HG03095 (cell line): ENCODE results near the gene NDRG4.
"Not testable (repeated sequence)": the region's sequence is repeated elsewhere in the genome, so short reads cannot be mapped to it uniquely, and the experiment has no call there.

Source experiments
- ATAC-seq: cut with Tn5 transposase; IDR thresholded peaks from one replicate; pipeline ENCODE4 v1.9.1; 2021; ENCODE audit warnings: moderate library complexity; ENCODE audit not compliant: unreplicated experiment

Gene NDRG4

DNA sequence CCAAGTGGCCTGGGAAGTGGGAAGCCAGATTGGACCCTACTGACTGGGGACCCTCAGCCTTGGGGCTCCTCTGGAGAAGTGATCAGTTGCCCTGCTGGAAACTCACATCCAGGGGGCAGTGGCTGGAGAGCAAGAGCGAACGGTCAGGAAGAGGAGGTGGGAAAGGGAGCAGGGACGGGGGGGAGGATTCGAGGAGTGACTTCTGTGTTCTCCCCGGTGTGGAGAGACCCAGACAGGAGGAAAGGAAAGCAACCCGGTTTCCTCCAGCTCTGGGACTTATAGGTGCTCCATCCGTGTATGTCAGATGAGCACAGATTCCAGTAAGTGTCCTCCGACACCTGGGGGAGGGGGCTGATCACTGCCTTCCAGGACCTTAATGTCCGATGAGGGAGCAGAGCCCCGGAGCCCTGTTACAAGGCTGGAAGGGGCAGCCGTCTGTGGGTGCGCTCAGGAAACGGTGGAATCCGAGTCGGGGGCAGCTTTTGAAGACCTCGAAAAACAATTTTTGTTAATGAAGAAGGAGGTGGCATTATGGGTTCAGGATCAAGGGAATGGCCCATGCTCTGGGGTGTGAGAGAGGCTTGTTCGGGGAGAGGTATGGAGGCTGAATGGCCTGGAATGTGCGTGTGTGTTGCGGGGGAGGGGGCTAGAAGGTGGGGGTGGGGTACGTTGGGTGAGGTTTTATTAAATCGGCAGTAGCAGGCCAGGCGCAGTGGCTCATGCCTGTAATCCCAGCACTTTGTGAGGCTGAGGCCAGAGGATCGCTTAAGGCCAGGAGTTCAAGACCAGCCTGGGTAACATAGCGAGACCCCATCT is 34.8 kb upstream of the NDRG4 start:
- no peak for ATAC-seq

DNA sequence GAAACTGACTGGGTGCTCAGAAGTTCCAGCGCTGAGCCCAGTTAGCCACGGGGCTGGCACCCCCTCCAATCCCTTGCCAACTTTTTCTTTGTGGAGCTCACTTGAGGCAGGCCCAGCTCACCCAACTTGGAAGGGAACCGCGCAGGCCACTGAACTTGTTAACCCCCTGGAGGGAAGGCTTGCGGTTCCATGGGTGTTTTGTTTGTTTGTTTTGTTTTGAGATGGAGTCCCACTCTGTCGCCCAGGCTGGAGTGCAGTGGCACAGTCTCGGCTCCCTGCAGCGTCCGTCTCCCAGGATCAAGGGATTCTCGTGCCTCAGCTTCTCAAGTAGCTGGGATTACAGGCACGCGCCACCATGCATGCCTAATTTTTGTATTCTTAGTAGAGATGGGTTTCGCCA is 34.1 kb upstream of the NDRG4 start:
- no peak for ATAC-seq

DNA sequence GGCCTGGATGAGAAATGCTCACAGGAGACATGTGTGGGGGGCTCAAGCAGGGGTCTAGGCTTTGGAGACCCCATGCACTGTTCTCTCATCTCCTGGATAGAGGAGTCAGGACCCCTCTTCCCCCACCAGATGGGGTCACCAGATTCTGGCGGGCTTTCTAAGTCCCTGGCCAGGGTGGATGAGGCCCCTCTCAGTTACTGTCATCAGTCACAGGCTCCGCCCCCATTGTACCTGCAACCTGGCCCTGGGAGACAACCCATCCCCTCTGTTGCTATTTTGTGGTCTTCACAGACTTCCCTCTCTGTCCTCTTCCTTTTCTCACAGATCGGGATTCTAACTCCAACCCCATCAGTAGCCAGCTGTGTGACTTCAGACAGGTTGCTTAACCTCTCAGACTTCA is 33.5 kb upstream of the NDRG4 start:
- no peak for ATAC-seq

DNA sequence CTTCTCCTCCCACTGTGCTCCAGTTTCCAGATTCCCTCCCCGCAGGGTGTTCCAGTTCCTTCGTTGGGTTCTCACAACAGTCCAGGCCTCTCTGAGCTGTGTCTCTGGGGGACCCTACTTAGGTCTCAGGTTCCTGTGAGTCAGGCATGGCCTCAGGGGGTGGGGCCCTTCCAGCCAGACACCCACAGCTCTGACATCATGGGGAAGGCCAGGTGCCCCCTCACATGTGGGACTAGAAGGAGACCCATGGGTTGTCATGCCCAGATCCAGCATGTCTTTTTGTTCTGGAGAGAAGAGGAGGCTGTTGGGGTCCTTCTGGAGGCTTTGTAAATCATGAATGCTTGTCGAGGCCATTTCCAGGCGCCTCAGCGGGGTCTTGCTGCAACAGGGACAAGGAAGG is 32.0 kb upstream of the NDRG4 start:
- no peak for ATAC-seq

DNA sequence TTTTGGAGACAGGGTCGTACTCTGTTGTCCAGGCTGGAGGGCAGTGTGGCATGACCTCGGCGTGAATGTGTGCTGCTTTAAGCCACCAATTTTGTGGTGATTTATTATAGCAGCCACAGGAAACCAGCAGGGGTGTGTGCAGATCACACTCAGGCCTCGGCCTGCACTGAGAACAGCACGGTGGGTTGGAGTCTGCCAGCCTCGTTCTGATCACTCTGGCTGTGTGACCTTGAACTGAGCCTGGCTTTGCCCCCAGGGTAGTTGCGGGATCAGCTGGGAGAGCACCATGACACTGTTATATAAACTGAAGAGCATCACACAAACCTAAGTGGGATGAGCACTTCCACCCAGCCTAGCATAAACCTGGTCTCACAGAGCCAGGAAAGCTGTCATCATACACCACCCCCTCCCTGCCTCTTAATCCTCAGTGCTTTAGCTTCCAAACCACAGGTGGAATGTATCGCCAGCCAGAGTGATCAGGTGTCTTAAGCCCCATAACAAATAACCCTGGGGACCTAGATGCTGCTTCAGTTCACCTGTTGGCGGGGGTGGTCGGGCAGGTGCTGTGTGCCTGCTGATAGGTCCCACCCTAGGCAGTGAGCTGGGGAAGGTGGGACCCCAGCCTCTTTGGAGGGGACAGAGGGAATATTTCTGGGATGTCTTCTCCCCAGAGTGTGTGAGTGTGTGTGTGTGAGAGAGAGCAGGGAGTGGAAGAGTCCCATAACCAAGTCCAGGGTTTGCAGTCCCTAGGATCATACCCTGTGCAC is 28.6 kb upstream of the NDRG4 start:
- no peak for ATAC-seq

DNA sequence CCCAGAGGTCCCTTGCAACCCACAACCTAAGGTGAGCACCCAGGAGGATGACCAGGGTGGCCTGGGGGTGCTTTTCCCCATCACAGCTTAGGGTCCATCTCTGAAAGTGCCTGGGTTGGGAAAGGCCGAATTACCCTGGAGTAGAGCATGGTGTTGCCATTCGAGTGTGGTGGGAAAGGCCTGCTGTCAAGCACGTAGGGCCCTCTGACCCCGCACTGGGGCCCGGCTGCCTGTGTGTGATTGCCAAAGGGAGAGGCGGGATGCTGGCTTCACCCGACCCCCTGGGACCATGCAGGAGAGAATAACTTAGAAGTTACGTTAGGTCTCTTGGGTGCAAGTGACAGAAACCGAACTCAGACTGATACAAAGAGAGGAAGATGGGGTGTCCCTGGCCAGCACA is 27.7 kb upstream of the NDRG4 start:
- ATAC-seq: no peak

DNA sequence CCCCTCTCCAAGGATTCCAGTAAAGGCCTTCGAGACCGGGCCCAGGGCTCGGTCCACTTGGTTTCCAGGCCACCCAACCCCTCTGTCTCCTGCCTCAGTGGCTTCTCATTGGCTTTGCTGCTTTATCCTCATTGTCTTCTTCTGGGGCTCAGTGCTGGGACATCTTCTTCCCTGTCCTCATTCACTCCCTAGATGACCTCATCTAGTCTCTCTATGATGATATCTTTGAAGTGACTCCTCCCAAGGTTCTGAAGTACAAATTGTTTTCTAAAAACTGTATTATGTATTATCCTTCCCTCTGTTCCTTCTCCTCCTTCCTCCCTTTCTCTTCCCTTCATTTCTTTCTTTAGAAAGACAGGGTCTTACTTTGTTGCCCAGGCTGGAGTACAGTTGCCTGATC is 27.1 kb upstream of the NDRG4 start:
- ATAC-seq: no peak

DNA sequence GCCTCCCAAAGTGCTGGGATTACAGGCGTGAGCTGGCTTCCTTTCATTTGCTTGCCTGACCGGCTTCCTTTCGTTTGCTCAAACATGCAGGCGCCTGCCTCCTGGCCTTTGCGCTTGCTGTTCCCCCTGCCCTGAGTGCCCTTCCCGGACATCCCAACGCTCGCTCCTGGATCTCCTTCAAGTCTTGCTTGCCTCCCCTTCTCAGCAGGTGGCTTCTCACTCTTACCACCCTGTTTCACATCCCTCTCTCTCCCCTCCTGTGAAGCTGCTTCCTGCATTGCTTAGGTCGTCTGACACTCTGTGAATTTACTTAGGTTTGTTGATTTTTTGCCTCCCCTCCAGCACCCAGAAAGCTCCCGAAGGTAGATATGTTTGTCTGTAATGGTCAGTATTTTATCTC is 25.6 kb upstream of the NDRG4 start:
- ATAC-seq: no peak

DNA sequence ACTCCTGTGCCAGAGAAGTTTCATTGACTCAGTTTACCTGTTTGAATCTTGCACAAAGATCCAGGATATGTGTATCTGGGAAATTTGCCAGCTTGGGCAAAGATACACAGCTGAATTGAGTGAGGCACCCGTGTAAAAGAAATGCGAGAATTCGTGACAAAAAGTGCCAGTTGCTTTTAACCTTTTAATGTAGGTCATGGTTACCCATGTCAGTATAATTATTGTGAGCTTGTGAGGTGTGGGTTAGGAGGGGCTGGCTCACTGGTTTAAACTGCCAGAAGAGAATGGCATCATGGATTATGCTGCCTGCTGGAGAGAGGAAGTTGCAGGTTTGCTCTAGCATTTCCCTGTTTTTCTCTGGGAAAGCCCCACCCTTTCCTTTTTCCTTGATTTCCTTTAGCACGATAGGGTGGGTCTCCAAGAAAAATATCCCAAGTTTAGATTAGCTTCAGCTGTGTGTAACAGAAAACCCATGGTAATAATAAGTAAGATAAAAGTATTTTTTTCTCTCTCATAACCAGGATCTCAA is 24.8 kb upstream of the NDRG4 start:
- no peak for ATAC-seq

DNA sequence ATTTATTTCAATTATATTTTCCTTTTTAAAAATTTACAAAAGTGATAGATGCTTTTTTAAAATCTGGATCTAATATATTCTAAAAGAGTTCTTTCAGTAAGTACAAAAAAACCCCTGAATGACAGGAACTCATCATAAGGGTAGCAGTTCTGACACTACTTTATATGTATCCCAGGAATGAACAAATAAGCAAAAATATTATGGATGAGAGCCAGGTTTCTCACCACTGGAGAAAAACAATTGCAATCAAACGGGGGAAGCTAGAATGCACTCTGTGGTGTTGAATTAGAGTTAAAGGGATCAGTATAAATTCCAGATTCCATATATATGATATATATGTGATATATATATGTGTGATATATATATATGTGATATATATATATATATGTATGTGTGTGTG is 23.2 kb upstream of the NDRG4 start:
- ATAC-seq: no peak

DNA sequence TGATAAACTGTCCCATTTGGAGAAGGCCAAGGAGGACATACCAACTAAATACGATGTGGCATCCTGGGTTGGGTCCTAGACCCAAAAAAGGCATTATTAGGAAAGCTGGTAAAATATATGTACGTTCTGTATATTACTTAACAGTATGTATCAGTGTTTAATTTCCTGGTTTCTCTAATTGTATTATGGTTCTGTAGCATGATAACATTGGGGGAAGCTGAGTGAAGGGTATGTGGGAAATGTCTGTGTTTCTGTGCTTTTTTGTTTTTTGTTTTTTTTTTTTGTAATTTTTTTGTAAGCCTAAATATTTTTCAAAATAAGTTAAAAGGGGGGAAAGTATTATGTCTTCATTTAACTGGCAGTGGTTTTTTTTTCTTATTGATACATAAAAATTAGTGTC is 21.5 kb upstream of the NDRG4 start:
- no peak for ATAC-seq

DNA sequence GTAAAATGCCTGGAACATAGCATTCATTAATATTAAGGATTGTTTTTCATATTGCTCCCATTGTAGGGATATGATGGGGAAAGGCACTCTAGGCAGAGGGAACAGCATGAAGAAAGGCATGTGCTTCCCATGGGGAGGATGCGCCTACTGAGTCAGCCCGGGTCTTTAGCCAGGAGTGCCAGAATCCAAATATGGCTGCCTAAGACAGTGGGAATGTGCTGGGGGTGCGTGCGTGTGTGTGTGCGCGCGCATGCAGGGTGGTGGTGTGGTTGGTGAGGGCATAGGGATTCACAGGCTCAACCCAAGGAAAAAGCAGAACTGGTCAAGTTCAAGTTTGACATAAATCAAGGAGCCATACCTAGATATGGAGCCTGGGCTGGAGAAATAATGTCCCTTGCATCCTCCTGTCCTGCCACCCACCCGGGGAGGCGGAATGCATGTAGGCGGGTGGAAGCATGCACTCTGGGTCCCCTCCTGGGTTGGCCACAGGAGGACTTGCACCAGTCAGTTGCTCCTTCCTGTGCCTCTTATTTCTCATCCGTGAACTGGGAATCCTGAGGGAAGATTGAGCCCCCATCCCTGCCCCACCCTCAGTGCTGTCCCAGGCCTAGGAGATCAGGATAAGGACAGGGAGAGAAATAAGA is 18.6 kb upstream of the NDRG4 start:
- no peak for ATAC-seq

DNA sequence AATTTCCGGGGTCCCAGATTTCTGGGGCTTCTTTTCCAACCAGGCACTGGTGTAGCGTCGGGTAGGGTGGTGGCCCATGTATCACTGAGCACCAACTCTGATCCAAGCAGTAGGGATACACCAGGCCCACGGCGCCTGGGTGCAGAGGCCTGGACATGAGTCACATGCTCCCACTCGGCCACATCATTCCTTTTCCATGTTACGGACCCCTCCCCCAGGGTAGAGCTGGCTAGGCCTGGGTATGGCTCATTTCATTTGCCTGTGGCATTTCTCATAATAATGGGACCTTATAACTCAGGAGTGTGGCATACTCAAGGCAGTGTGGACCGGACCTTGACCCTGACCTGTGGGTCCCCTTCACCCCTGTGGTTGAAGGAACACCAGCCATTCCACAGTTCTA is 18.0 kb upstream of the NDRG4 start:
- no peak for ATAC-seq

DNA sequence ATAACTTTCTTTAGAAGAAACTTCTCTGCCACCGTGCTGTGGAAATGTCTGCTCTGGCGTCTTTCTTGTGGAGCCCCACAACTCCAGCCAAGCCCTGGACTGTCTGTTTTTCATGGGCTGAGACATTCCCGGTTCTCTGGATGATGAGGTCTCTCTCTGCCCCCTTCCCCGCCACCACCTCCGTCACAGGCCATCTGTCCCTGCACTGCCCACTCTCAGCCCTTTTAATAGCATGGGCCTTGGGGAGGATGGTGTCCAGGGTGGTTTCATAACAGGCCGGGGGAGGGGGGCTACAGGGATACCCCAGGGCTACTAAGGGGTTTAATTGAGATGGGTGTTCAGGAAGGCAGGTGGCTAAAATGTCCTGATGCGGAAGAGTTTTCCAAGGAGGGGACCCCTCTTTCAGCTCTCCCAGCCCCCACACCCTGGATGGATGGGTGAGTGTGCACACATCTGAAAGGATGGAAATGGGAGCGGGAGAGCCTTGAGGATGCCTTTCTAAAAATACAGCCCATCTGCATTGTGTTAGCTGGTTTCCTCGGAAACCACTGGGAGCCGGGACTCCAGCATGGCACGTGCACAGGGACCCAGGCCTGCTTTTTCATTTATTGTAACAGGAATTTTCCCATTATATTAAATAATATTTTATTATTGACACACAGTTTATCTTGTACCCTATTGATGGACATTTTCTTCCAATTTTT is 14.6 kb upstream of the NDRG4 start:
- ATAC-seq: no peak

DNA sequence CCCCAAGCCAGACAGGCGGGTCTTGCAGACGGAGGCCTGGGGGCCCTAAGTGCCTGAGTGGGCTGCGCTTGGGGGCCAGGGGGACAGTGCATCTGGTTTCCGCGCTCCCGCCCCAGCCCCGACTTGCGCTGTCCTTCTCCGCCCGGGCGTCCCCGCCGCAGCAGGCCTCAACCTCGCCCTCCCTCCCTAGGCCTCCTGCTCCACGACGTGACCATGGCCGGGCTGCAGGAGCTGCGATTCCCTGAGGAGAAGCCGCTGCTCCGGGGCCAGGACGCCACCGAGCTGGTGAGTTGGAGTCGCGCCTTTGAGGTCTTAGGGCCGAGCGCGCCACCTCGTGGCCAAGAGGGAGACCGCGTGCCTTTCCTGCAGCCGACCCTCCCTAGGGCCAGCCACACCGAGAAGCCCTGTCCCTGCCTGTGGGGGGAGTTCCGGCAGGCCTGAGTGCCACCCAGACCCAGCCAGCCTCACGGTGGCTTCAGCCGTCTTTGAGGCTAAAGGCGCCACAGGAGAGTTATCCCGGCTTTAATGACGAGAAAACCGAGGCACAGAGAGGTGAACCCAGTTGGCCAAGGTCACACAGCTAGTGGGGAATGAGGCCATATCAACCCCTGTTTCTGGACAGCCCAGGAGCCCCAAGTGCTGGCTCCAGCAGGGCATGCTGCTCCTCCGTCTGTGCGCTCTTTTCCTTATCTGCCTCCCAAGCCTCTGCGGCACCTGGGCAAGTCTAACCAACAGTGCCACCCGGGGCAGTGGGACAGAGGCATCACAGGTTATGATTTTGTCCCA is 12.2 kb upstream of the NDRG4 start:
- ATAC-seq: no peak

DNA sequence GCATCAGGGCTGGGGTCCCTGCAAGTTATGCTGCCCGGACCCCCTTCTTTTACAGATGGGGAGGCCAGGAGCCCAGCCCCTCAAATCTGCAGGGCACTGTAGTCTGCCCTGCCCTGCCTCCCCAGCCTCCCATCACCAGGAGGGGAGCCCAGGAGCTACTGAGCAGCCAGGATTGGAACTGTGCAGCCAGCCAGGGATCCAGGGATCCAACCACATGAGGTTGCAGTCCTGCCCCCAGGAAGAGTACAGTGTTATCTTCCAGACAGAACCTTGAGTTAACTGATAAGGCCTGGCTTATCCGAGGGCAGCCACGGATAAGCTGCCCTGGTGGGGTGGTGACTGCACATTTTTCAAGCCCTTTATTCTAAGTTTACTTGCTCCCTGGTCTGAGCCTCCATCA is 11.4 kb upstream of the NDRG4 start:
- no peak for ATAC-seq

DNA sequence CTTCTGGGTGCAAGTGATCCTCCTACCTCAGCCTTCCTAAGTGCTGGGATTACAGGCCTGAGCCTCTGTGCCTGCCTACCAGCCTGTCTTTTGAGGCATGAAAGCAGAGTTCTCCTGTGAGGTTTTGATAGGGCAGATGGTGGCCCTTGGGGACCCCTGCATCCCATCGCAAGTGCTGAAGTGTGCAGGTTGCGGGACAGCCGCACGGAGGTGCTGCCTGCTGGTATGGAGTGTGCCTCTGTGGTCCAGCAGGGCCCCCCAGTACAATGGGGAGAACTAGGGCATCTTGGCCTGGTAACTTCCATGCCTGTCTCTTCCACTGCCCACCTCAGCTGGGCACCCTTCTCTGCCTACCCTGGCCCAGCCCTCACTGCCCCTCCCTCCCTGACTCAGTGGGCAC is 9.9 kb upstream of the NDRG4 start:
- ATAC-seq: no peak

DNA sequence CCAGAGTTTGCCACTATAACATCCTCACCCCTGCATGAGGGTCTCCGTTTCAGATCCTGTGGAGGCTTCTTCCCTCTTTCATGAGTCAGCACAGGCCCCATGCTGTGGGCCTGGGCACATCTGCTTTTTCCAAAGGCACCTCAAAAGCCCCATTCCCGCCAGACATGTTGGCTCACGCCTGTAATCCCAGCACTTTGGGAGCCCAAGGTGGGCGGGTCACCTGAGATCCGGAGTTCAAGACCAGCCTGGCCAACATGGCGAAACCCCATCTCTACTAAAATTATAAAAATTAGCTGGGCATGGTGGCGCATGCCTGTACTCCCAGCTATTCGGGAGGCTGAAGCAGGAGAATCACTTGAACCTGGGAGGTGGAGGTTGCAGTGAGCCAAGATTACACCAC is 9.4 kb upstream of the NDRG4 start:
- ATAC-seq: not testable (repeated sequence)

DNA sequence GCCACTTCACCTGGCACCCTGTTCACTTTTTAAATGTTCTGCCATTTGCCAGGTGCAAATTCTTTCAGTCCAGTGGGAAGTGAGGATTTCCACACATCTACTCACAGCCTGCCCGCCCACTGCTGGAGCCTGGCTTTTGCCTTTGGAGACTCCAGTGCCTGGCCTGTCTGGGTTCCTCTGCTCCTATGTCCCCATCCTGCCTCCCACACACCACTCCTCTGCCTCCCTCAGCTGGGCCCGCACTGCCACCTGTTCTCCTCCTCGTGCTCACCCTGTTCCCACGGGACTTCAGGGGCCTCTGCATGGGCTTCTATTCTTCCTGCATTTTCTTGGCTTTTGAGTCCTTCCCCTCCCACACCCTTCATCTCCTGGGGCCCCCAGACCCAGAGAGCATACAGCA is 7.9 kb upstream of the NDRG4 start:
- ATAC-seq: no peak

DNA sequence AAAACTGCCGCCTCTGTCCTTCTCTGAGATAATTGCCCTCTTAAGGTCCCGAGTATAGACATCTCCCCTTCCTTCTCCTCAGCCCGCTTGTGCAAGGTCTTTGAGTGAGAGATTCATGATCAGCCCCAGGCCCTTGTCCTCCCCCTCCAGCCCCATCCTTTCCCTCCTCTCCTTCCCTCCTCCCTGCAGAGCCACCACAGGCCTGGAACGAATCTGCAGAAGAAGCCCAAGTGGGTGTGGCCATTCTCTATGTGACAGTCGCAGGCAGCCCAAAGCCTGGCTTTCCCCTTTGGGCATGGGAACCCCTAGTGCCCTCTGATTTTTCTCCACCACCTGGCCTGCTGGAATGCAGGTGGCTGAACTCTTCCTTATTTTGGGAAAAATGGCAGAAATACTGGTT is 7.2 kb upstream of the NDRG4 start:
- ATAC-seq: no peak
